ENCODE measurements around the gene TUBB6.

TUBB6 gene

GRCh38 chr18:12307701-12308385, at the start of gene TUBB6:
Gene TUBB6 (plus strand): TSS chr18:12308241. CDS start chr18:12308293, 52 bp downstream.
- WGBS (ENCODE audit: insufficient coverage, insufficient read length): no CpG with 5 or more reads among the region's 88 CpGs

GRCh38 chr18:12258719-12259705, 49.0 kb upstream of the TUBB6 start:
- Histone ChIP-seq H3K4me3 (ENCODE audit: low read length) (no peak overlapping the region), H3K27ac (ENCODE audit: low read length) (no peak overlapping the region), H3K27me3 (ENCODE audit: control insufficient read depth, insufficient read depth, low read length) (peaks cover 20% of the 10 kb centered on the region), H3K4me1 (ENCODE audit: control insufficient read depth, insufficient read depth, low read length) (peaks cover 5% of the 10 kb centered on the region; the same call in 1 of the 2 replicates), H3K36me3 (ENCODE audit: control insufficient read depth, insufficient read depth, low read length) (no peaks in the 10 kb centered on the region), H3K9me3 (ENCODE audit: control insufficient read depth, insufficient read depth, low read length) (no peaks in the 10 kb centered on the region)
- WGBS (ENCODE audit: insufficient coverage, insufficient read length): no CpG with 5 or more reads among the region's 29 CpGs
- DNase-seq (ENCODE audit: low read depth, low spot score): no peak

More at GRCh38 chr18:12307701-12308385, at the start of gene TUBB6:
- no peaks in the 10 kb centered on the region for H3K36me3 ChIP-seq (ENCODE audit: control insufficient read depth, insufficient read depth, low read length)
- DNase-seq (ENCODE audit: low read depth, low spot score): no peak
- H3K9me3 ChIP-seq (ENCODE audit: control insufficient read depth, insufficient read depth, low read length): no peaks in the 10 kb centered on the region
- peaks cover 5% of the 10 kb centered on the region for H3K4me1 ChIP-seq (ENCODE audit: control insufficient read depth, insufficient read depth, low read length)
- peaks cover 3% of the 10 kb centered on the region; the same call in 1 of the 2 replicates for H3K27me3 ChIP-seq (ENCODE audit: control insufficient read depth, insufficient read depth, low read length)
- no peak within 1 kb of the TSS for H3K27ac ChIP-seq (ENCODE audit: low read length)
- H3K4me3 ChIP-seq (ENCODE audit: low read length): peak within 1 kb of the TSS; percentile 83

- H3K36me3 ChIP-seq (ENCODE audit: control insufficient read depth, insufficient read depth, low read length): no peaks in the 10 kb centered on the region
- H3K4me1 ChIP-seq (ENCODE audit: control insufficient read depth, insufficient read depth, low read length): no peaks in the 10 kb centered on the region
- no CpG with 5 or more reads among the region's 8 CpGs for WGBS (ENCODE audit: insufficient coverage, insufficient read length)
- H3K27me3 ChIP-seq (ENCODE audit: control insufficient read depth, insufficient read depth, low read length): no peaks in the 10 kb centered on the region
- DNase-seq (ENCODE audit: low read depth, low spot score): no peak
- no peak overlapping the region for H3K4me3 ChIP-seq (ENCODE audit: low read length)
- H3K27ac ChIP-seq (ENCODE audit: low read length): no peak overlapping the region
- H3K9me3 ChIP-seq (ENCODE audit: control insufficient read depth, insufficient read depth, low read length): no peaks in the 10 kb centered on the region
Observed at GRCh38 chr18:12262748-12263147, 45.3 kb upstream of the TUBB6 start.

- H3K4me3 ChIP-seq (ENCODE audit: low read length): no peak overlapping the region
- H3K36me3 ChIP-seq (ENCODE audit: control insufficient read depth, insufficient read depth, low read length): no peaks in the 10 kb centered on the region
- H3K9me3 ChIP-seq (ENCODE audit: control insufficient read depth, insufficient read depth, low read length): no peaks in the 10 kb centered on the region
- no CpG with 5 or more reads among the region's 2 CpGs for WGBS (ENCODE audit: insufficient coverage, insufficient read length)
- DNase-seq (ENCODE audit: low read depth, low spot score): no peak
- H3K27ac ChIP-seq (ENCODE audit: low read length): no peak overlapping the region
- H3K4me1 ChIP-seq (ENCODE audit: control insufficient read depth, insufficient read depth, low read length): no peaks in the 10 kb centered on the region; the same call in 1 of the 2 replicates
- H3K27me3 ChIP-seq (ENCODE audit: control insufficient read depth, insufficient read depth, low read length): no peaks in the 10 kb centered on the region
Observed at GRCh38 chr18:12264864-12265263, 43.2 kb upstream of the TUBB6 start.

GRCh38 chr18:12271376-12272235, 36.4 kb upstream of the TUBB6 start:
- H3K9me3 ChIP-seq (ENCODE audit: control insufficient read depth, insufficient read depth, low read length): no peaks in the 10 kb centered on the region
- DNase-seq (ENCODE audit: low read depth, low spot score): no peak
- H3K27ac ChIP-seq (ENCODE audit: low read length): no peak overlapping the region
- no peaks in the 10 kb centered on the region for H3K27me3 ChIP-seq (ENCODE audit: control insufficient read depth, insufficient read depth, low read length)
- no peaks in the 10 kb centered on the region for H3K36me3 ChIP-seq (ENCODE audit: control insufficient read depth, insufficient read depth, low read length)
- peak overlapping the region; percentile 61; the same call in 1 of the 2 replicates for H3K4me3 ChIP-seq (ENCODE audit: low read length)
- H3K4me1 ChIP-seq (ENCODE audit: control insufficient read depth, insufficient read depth, low read length): no peaks in the 10 kb centered on the region; the same call in 1 of the 2 replicates
- WGBS (ENCODE audit: insufficient coverage, insufficient read length): no CpG with 5 or more reads among the region's 51 CpGs

GRCh38 chr18:12274793-12275192, 33.2 kb upstream of the TUBB6 start:
- no peaks in the 10 kb centered on the region for H3K9me3 ChIP-seq (ENCODE audit: control insufficient read depth, insufficient read depth, low read length)
- H3K4me1 ChIP-seq (ENCODE audit: control insufficient read depth, insufficient read depth, low read length): peaks cover 4% of the 10 kb centered on the region
- no peaks in the 10 kb centered on the region for H3K36me3 ChIP-seq (ENCODE audit: control insufficient read depth, insufficient read depth, low read length)
- WGBS (ENCODE audit: insufficient coverage, insufficient read length): no CpG with 5 or more reads among the region's 4 CpGs
- no peak overlapping the region for H3K4me3 ChIP-seq (ENCODE audit: low read length)
- H3K27me3 ChIP-seq (ENCODE audit: control insufficient read depth, insufficient read depth, low read length): no peaks in the 10 kb centered on the region
- DNase-seq (ENCODE audit: low read depth, low spot score): no peak
- H3K27ac ChIP-seq (ENCODE audit: low read length): no peak overlapping the region

- no peak overlapping the region for H3K4me3 ChIP-seq (ENCODE audit: low read length)
- no peaks in the 10 kb centered on the region for H3K36me3 ChIP-seq (ENCODE audit: control insufficient read depth, insufficient read depth, low read length)
- no CpG with 5 or more reads among the region's 26 CpGs for WGBS (ENCODE audit: insufficient coverage, insufficient read length)
- H3K9me3 ChIP-seq (ENCODE audit: control insufficient read depth, insufficient read depth, low read length): no peaks in the 10 kb centered on the region
- no peaks in the 10 kb centered on the region for H3K27me3 ChIP-seq (ENCODE audit: control insufficient read depth, insufficient read depth, low read length)
- H3K27ac ChIP-seq (ENCODE audit: low read length): no peak overlapping the region
- peaks cover 6% of the 10 kb centered on the region for H3K4me1 ChIP-seq (ENCODE audit: control insufficient read depth, insufficient read depth, low read length)
- DNase-seq (ENCODE audit: low read depth, low spot score): no peak
Observed at GRCh38 chr18:12276736-12277554, 31.1 kb upstream of the TUBB6 start.

- no peaks in the 10 kb centered on the region for H3K9me3 ChIP-seq (ENCODE audit: control insufficient read depth, insufficient read depth, low read length)
- H3K4me1 ChIP-seq (ENCODE audit: control insufficient read depth, insufficient read depth, low read length): peaks cover 6% of the 10 kb centered on the region
- no peak for DNase-seq (ENCODE audit: low read depth, low spot score)
- WGBS (ENCODE audit: insufficient coverage, insufficient read length): no CpG with 5 or more reads among the region's 7 CpGs
- no peak overlapping the region for H3K27ac ChIP-seq (ENCODE audit: low read length)
- H3K36me3 ChIP-seq (ENCODE audit: control insufficient read depth, insufficient read depth, low read length): no peaks in the 10 kb centered on the region
- no peaks in the 10 kb centered on the region for H3K27me3 ChIP-seq (ENCODE audit: control insufficient read depth, insufficient read depth, low read length)
- no peak overlapping the region for H3K4me3 ChIP-seq (ENCODE audit: low read length)
Observed at GRCh38 chr18:12278215-12278671, 29.8 kb upstream of the TUBB6 start.
